Brain microvascular endothelial cell (primary cell): ENCODE data around the gene PRPF40A.
"Not testable (repeated sequence)": the region's sequence is repeated elsewhere in the genome, so short reads cannot be mapped to it uniquely, and the experiment has no call there.

Experiments used
- DNase-seq: peaks from one replicate; pipeline ENCODE4 v3.0.0-alpha.2; 2020
- H3K27ac ChIP-seq: fragments of 250-450 bp; sonication (Bioruptor Pico); 2 replicates; pipeline ENCODE4 v1.5.1; 2020; ENCODE audit warnings: mild to moderate bottlenecking, moderate library complexity
- H3K27me3 ChIP-seq: fragments of 250-450 bp; sonication (Bioruptor Pico); replicated peaks from 2 replicates; pipeline ENCODE4 v1.5.1; 2020; ENCODE audit warnings: mild to moderate bottlenecking
- H3K36me3 ChIP-seq: fragments of 250-450 bp; sonication (Bioruptor Pico); replicated peaks from 2 replicates; pipeline ENCODE4 v1.5.1; 2020; ENCODE audit warnings: mild to moderate bottlenecking
- H3K4me3 ChIP-seq: 2 replicates; pipeline ENCODE4 v1.5.1; 2011; ENCODE audit warnings: low read depth, mild to moderate bottlenecking, control low read depth, low read length, moderate library complexity
- CTCF ChIP-seq: IDR thresholded peaks from 2 replicates; pipeline ENCODE4 v1.5.1; 2011; ENCODE audit warnings: low read depth, mild to moderate bottlenecking, moderate library complexity, low read length, control low read depth, inconsistent platforms; ENCODE audit errors: missing control alignments
- in situ Hi-C: cut with HindIII; loops from 2 replicates; pipeline ENCODE4 v1.10.0; 2017; ENCODE audit warnings: low sequenced_read_pairs, low pct_ligation_motif_present

The PRPF40A gene

DNA sequence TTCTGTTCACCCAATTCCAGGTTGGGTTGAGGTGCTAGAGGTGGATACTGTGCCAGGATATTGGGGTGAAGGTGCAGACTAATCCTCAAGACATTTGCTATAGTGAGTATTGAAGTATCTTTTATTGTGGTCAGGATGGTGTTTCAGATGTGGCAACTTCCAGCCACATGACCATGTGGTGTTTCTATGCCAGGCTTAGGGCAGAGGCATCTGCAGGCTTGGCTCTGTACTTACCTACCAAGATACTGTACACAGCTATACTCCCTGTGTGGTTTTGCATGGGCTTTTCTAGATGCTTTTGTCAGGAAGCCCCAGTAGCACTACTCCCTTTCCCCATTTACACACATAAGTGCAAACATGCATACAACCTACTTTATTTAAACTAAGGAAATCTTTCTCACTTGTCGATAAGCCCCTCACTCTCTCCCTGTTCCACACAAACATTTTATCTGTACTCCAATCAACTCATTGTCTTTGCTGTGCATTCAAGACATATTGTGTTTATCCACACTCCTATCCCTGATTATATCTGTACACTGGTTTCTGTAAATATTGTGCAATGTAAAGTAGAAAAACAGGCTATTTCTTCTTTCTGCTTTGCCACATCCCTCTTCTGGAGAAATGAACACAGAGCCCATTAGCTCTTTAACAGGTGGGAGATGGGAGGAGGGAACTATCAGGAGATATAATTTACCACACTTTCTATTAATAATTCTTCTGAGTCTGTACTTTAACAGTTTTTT is 13.5 kb upstream of the PRPF40A start:
- in situ Hi-C loops = no loop called here
- no peak overlapping the region for H3K27ac ChIP-seq
- no peaks in the 10 kb centered on the region for H3K36me3 ChIP-seq
- no peak for TF ChIP-seq CTCF
- no peak for DNase-seq
- no peaks in the 10 kb centered on the region for H3K27me3 ChIP-seq
- H3K4me3 ChIP-seq = no peak overlapping the region

GRCh38 chr2:152729844-152730243 is 12.6 kb upstream of the PRPF40A start:
- no peak overlapping the region for H3K4me3 ChIP-seq
- in situ Hi-C loops = no loop called here
- DNase-seq = no peak
- no peak overlapping the region for H3K27ac ChIP-seq
- TF ChIP-seq CTCF = no peak
- no peaks in the 10 kb centered on the region for H3K36me3 ChIP-seq
- H3K27me3 ChIP-seq = no peaks in the 10 kb centered on the region

GRCh38 chr2:152723918-152724317 is 6.7 kb upstream of the PRPF40A start:
- Histone ChIP-seq H3K4me3 (no peak overlapping the region), H3K27me3 (no peaks in the 10 kb centered on the region), H3K27ac (no peak overlapping the region), H3K36me3 (no peaks in the 10 kb centered on the region)
- in situ Hi-C loops = no loop called here
- TF ChIP-seq CTCF = no peak
- no peak for DNase-seq

GRCh38 chr2:152722639-152723038 is 5.4 kb upstream of the PRPF40A start:
- H3K27ac ChIP-seq, H3K4me3 ChIP-seq, in situ Hi-C loops, H3K36me3 ChIP-seq, DNase-seq, H3K27me3 ChIP-seq: not testable (repeated sequence)

- no peak for DNase-seq
Observed at GRCh38 chr2:152720794-152721193, 3.5 kb upstream of the PRPF40A start.

More at GRCh38 chr2:152720794-152721193, 3.5 kb upstream of the PRPF40A start:
- Histone ChIP-seq H3K27me3 (no peaks in the 10 kb centered on the region), H3K36me3 (no peaks in the 10 kb centered on the region), H3K4me3 (no peak overlapping the region), H3K27ac (no peak overlapping the region)
- in situ Hi-C loops = no loop called here
- TF ChIP-seq CTCF = no peak
